HG03565 (cell line): Measurements from ENCODE around the gene NAALADL1.
"Not testable (repeated sequence)": the region's sequence is repeated elsewhere in the genome, so short reads cannot be mapped to it uniquely, and the experiment has no call there.

Source experiments
- ATAC-seq: cut with Tn5 transposase; IDR thresholded peaks from one replicate; pipeline ENCODE4 v1.9.1; 2021; ENCODE audit warnings: mild to moderate bottlenecking, moderate library complexity; ENCODE audit not compliant: unreplicated experiment

The NAALADL1 gene

DNA sequence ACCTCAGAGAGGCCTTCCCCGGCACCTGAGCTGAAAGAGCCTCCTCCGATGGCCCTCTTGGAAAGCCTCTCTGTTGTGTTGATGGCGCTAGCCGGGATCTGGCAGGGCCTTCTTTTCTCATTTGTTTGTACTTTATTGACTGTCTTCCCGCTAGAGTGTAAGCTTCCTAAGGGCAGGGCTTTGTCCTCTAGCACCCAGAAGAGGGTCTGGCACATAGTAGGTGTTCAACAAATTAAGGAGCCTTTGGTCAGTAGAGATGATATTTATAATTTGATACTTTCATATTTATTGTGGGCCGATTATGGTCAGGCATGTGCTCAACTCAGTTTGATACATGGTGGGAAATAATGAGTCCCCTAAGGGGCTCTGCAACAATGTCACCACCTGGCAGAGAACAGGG is 40.4 kb downstream of the NAALADL1 start:
- ATAC-seq = no peak

DNA sequence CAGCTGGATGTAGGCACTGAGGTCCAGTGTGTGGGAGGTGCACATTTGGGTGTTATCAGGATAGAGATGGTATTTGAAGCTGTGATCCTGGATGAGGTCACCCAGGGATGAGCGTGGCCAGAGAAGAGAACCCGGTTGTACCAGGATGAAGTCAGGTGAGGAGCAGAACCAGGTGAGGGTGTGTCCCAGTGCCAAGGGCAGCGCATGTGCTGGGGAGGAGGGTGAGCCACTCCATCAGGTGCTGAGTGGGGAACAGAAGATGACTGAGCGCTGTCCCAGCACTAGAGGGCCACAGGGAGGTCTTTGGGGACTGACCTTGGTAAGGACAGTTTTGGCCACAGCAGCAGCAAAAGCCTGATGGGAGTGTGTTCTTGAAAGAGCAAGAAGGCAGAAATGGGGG is 41.6 kb downstream of the NAALADL1 start:
- ATAC-seq = no peak

DNA sequence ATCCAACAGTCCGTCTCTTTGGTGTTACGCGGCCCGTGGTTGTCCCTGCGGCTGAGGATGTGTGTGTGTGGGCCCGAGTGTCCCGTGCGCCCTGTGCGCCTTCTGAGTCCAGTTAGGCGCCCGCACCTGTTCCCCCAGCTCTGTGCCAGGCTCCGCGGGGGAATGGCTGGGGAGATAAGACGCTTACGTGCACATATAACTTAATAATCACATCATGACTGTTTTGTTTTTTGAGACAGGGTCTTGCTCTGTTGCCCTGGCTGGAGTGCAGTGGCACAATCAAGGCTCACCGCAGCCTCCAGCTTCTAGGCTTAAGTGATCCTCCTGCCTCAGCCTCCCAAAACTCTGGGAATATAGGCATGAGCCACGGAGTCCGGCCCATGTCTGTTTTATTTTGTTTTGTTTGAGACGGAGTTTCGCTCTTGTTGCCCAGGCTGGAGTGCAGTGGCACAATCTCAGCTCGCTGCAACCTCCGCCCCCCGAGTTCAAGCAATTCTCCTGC is 43.6 kb downstream of the NAALADL1 start:
- no peak for ATAC-seq

DNA sequence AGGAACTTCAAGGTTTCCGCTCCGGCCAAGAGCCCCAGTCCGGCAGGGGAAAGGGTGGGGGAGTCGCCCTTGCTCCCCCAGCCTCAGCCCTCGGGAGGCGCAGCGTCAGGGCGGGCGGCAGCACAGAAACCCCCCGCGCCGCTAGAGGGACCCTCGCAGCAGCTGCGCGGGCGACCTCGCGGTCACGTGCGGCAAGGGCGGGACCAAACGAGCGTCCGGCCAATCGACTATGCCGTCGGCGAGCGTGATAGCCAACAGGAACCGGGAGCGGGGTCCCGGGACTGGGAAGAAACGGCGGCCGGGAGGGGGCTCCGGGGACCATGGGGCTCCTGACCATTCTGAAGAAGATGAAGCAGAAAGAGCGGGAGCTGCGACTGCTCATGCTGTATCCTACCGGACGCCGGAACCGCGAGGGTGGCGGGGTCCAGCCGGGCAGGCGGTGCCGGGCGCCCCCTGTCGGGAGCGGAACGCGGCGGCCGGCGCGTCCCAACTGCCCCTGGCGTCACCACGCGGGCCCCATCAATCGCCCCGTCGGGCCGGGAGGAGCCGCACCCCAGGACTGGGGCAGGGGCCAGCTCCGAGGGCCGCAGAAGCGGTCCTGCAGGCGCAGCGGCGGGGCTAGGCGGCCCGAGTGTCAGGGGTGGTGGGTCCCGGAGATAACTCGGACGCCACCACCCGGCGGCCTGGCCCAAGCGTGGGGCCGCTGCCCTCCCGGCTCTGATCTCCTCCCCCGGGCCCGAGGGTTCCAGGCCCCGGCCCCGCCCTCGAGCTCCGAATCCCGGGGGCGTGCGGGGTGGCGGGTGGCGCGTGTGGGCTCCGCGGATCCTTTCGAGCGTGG is 44.2 kb downstream of the NAALADL1 start, which contains the start of gene ARL2:
Gene ARL2 (plus strand): TSS at position 273 of the 838 bp plus-strand sequence. CDS start 48 bp downstream, at position 321.
- peak; percentile 72 for ATAC-seq

DNA sequence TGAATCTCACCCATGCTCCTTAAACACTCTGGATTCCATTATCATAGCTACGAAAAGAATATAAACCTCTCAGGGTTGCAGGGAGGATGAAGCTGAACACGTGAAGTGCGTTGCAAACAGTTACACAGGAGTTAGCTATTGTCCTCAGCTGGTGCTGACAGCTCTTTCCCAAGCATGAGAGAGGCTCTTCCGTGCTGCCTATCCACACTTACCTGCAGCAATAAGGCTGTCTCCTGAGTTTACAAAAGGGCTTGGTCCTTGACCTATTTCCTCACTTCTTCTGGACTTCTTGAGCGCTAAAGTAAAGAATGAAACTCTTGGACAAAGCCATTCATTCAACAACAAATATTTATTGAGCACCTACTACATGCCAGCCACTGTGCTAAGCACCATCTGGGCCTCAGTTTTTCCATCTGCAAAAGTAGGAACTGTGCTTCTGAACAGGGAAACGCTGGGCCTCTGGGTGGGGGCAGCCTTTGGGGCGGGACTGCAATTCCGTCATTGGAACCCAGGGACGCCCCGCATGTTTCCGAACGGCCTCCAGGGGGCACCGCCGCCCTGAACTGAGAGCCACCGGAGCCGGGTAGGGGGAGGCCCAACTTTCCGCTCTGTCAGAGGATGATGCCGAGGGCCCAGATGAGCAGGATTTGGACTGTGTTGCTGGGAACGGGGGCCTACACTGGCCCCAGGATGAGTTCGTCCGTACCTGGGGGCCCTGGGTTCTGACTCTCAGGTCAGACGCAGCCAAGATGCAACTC is 45.0 kb downstream of the NAALADL1 start:
- peak; percentile 50 for ATAC-seq

DNA sequence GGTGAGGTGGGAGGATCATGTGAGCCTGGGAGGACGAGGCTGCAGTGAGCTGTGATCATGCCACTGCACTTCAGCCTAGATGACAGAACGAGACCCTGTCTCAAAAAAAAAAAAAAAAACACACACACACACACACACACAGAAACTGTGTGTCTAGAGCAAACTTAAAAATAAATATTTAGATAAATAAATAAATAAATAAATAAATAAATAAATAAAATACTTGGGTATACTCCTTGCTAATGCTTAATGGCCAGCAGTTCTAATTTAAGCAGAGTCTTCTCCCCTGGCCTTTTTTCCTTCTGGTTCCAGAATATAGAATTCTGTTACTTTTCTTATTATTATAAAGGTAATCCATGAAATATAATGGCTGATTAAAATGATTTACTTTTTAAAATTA is 49.5 kb downstream of the NAALADL1 start:
- no peak for ATAC-seq

DNA sequence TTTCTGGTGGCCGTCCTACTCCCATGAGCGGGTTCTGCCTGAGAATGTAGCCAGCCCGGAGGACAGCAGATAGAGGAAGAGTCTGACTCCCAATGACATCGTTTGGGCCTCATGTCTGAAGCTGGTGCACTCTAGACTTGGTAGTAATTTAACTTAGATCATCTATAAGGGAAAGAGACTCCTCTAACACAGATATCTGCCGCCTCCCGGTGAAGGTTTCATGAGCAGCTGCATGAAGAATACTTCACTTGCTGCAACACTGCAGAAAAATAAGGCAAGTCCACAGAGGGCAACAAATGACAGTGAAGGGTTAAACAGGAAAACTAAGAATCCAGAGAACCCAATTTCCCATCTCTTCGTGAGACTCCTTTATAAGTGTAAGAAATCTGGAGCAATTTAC is 50.3 kb downstream of the NAALADL1 start:
- ATAC-seq = no peak

DNA sequence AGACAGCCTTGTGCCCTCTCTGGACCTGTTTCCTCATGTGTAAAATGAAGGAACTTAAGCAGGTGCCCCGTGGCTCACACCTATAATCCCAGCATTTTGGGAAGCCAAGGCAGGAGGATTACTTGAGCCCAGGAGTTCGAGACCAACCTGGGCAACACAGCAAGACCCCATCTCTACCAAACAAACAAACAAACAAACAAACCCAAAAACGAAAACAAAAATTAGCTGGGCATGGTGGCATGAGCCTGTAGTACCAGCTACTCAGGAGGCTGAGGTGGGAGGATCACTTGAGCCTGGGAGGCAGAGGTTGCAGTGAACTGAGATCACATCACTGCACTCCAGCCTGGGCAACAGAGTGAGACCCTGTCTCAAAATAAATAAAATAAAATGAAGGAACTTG is 54.4 kb downstream of the NAALADL1 start:
- not testable (repeated sequence) for ATAC-seq

DNA sequence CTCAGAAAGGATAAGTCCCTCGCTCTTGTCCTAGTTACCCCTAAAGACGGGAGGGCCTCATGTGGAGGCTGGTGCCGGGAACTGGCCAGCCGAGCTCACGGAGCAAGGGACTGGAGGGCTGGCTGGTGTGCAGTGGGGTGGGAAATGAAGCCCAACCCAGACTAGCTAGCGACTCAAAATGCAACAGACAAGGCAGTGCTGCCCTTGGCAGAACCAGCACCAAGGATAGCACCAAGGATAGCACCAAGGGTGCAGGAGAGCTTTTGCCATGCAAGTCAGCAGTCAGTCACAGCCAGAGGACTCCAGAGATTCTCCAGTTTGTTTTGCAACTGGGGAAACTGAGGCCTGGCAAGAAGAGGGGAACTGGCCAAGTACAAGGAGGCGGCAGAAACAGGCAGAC is 55.1 kb downstream of the NAALADL1 start:
- no peak for ATAC-seq

DNA sequence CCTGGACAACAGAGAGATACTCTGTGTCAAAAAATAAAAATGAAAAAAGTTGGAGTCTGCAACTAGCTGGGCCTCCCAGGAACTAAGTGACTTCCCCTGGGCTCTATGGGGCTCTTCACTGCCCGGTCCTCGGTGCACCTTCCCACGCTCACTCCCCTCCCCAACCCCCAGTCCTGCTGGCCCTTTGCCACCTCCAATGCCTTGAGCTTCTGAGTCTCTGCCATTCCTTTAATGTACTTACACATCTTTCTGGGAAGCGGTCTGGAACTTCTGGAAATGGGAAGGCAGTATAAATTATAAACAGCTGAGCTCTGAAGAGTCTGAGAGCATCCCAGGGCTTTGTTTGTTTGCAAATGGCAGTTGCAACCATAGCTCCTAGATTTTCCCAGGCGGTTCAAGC is 55.6 kb downstream of the NAALADL1 start:
- no peak for ATAC-seq

DNA sequence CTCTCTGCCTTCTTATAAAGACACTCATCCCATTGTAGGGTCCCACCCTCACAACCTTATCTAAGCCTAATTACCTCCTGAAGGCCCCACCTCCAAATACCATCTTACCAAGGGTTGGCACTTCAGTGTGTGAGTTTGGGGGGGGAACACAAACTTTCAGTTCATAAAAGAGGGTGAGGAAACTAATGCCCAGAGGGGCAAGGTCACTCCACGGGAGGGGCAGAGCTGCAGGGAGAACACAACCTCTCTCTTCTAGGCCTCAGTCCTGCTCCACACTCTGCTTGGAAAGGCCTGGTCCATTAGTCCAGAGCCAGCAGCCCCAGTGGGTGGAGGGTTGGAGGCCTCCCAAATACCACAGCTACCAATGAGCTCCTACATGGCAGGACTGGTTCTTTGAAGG is 58.9 kb downstream of the NAALADL1 start:
- no peak for ATAC-seq

DNA sequence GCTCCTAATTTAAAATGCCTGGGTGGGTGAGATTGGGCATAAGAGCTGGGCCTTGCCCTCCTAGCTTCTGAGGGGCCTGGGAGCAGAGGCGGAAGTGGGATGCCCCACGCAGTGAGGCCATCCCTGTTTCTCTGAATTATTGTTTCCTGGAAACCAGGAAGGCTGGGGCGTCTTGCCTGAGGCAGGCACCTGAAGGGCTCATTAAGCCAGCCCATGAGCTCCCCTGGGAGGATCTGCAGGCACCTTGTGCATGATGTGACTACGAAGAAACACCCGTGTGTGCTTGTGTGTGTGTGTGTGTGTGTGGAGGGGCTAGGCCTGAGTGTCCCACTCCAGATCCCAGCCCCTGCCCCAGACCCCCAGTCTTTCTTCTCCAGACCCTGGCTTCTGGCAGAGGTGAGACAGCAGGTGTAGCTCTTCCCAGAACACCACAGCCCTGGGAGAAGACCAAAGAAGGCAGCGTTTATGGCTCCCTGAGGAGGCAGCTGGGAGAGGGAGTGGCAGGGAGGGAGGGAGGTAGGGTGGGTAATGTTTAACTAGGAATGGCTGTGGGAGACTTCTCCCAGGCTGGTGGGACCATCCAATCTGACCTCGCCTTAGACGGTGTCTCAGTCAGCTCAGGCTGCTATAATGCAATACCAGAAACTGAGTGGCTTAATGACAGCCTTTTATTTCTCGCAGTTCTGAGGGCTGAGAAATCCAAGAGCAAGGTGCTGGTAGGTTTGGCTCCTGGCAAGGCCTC is 59.5 kb downstream of the NAALADL1 start:
- no peak for ATAC-seq

DNA sequence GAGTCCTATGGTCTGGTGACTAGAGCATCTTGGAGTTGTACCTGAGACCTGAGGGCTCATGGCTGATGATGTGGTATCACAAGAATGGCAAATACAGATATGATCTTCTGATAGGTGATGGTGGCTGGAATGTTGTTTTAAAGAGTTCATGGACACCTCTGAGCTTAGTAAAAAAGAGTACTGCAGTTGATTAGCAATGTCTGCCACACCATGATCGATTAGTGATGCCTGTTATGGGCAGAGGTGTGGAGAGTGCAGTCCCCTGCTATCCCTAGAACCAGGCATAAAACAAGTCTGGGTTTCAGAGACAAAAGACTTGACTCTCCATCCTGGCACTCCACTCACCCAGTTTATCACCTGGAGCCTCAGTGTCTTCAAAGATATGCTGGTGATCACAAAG is 60.2 kb downstream of the NAALADL1 start:
- no peak for ATAC-seq

DNA sequence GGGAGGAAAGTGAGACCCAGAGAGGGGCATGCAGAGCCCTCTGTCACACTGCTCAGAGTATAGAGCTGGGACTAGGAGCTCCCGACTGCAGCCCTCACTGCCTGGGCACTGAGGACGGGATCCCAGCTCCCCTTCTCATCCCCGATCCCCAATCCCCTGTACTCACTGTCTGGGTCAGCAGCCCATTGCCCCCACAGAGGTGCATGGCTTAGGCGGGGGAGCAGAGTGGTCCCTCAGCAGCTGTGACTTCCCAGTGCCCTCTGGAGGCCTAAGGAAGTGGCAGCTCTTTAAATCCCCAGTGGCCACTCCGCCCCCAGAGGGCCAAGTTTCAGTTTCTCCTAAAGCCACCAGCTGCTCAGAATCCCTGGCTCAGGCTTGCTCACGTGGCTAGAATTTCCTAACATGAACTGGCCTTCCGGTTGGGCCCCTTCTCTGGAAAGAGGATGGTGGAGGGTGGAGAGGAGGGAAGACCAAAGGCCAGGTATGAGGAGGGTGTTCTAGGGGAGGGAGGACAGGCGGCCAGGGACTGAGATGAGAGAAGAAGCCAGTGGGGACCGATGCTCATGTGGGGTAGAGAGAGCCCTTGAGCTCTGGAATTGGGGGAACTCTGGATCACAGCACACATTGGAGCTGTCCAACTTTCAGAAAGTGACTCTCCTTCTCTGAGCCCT is 61.5 kb downstream of the NAALADL1 start, which contains the start of gene BATF2:
Gene BATF2 (minus strand): TSS at position 262 of the 671 bp plus-strand sequence. CDS start 57 bp downstream, at position 205.
- no peak for ATAC-seq

DNA sequence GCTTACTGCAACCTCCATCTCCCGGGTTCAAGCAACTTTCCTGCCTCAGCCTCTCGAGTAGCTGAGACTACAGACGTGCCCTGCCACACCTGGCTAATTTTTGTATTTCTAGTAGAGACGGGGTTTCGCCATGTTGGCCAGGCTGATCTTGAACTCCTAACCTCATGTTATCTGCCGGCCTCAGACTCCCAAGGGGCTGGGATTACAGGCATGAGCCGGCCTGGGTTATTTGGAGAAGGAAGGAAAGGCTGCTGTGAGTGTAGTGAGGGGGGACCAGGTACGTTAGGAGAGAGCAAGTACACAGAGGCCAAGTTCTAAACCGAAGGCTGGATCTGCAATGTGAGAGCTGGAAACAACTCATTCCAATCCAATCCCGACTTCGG is 62.0 kb downstream of the NAALADL1 start:
- ATAC-seq = no peak
